H1 (cell line): Measurements from ENCODE around the gene PEAK3. TPM values are rescaled to one million over a fixed set of nuclear protein-coding genes. Genes with fewer than 3 reads are reported as not detected.

Source experiments
- CTCF ChIA-PET: fragments of 300-600 bp; sonication (Branson Sonifier 250); formaldehyde crosslinking; loops from one replicate; lab custom pipeline; 2021; ENCODE audit not compliant: partially characterized antibody; lab: Charles Lee
- POLR2A ChIA-PET: fragments of 300-600 bp; sonication (Branson Sonifier 250); formaldehyde crosslinking; loops from one replicate; lab custom pipeline; 2021; ENCODE audit warnings: inconsistent platforms; ENCODE audit not compliant: partially characterized antibody; lab: Charles Lee
- DNase-seq, 2 experiments: peaks; one replicate each; pipeline versions ENCODE4 v3.0.0 to v3.0.0-alpha.2; 2010 to 2022; ENCODE audit warnings: low spot score in 2 of 2, low read depth in 1 of 2, mixed read lengths in 1 of 2
- FAIRE-seq: peaks from 2 replicates; lab custom pipeline; 2011; peaks lifted over from hg19 to GRCh38; lab: Jason Lieb, UNC
- H2AFZ ChIP-seq: 2 replicates; pipeline ENCODE4 v1.8.1; 2012; ENCODE audit warnings: low read length, inconsistent platforms
- H2AK5ac ChIP-seq: 2 replicates; pipeline ENCODE4 v1.6.1; 2013; ENCODE audit warnings: low read depth, low read length
- H2BK120ac ChIP-seq: replicated peaks from 2 replicates; pipeline ENCODE3; 2013; ENCODE audit warnings: low read depth, low read length, inconsistent platforms
- H2BK12ac ChIP-seq: 2 replicates; pipeline ENCODE4 v1.6.1; 2013; ENCODE audit warnings: low read depth, low read length
- H2BK15ac ChIP-seq: 2 replicates; pipeline ENCODE4 v1.6.1; 2013; ENCODE audit warnings: low read length
- H2BK20ac ChIP-seq: 2 replicates; pipeline ENCODE4 v1.6.1; 2013; ENCODE audit warnings: low read length
- H2BK5ac ChIP-seq: 2 replicates; pipeline ENCODE4 v1.6.1; 2013; ENCODE audit warnings: low read depth, low read length
- H3K14ac ChIP-seq: 2 replicates; pipeline ENCODE4 v1.6.1; 2013; ENCODE audit warnings: inconsistent platforms; ENCODE audit not compliant: insufficient read length
- H3K18ac ChIP-seq: 2 replicates; pipeline ENCODE4 v1.6.1; 2013; ENCODE audit warnings: low read length; ENCODE audit errors: extremely low read depth
- H3K23ac ChIP-seq: 2 replicates; pipeline ENCODE4 v1.6.1; 2013; ENCODE audit warnings: inconsistent platforms; ENCODE audit not compliant: insufficient read length
- H3K23me2 ChIP-seq: 2 replicates; pipeline ENCODE4 v1.6.1; 2013; ENCODE audit warnings: low read depth, low read length
- H3K27ac ChIP-seq: 2 replicates; pipeline ENCODE4 v1.6.1; 2011; ENCODE audit warnings: low read depth, low read length, inconsistent platforms
- H3K27me3 ChIP-seq, 4 experiments: replicated peaks in 1 of 4; 1 replicate in 1 of 4; 2 replicates in 3 of 4; pipeline versions ENCODE4 v1.6.1 to v1.8.1; 2011 to 2013; ENCODE audit warnings: low read length in 3 of 4, mild to moderate bottlenecking in 3 of 4, inconsistent platforms in 2 of 4, mixed read lengths in 2 of 4, moderate library complexity in 1 of 4; ENCODE audit not compliant: control insufficient read depth in 3 of 4, insufficient read depth in 3 of 4; ENCODE audit errors: extremely low read depth in 1 of 4
- H3K36me3 ChIP-seq, 4 experiments: 2 replicates each; pipeline versions ENCODE4 v1.6.1 to v1.8.1; 2011 to 2013; ENCODE audit warnings: mild to moderate bottlenecking in 4 of 4, low read length in 3 of 4, moderate library complexity in 2 of 4, control low read depth in 1 of 4, inconsistent platforms in 1 of 4; ENCODE audit not compliant: insufficient read depth in 4 of 4, control insufficient read depth in 2 of 4
- H3K4ac ChIP-seq: replicated peaks from 2 replicates; pipeline ENCODE3; 2013; ENCODE audit warnings: low read length, low read depth, mixed read lengths, inconsistent platforms; ENCODE audit not compliant: insufficient read length
- H3K4me1 ChIP-seq, 4 experiments: replicated peaks in 1 of 4; 1 replicate in 1 of 4; 2 replicates in 3 of 4; pipeline versions ENCODE4 v1.6.1 to v1.8.1; 2011 to 2013; ENCODE audit warnings: low read length in 3 of 4, inconsistent platforms in 2 of 4, mixed read lengths in 1 of 4; ENCODE audit not compliant: insufficient read depth in 4 of 4, control insufficient read depth in 3 of 4
- H3K4me2 ChIP-seq, 2 experiments: 2 replicates each; pipeline versions ENCODE4 v1.6.1 to v1.8.1; 2011 to 2013; ENCODE audit warnings: low read depth in 2 of 2, low read length in 2 of 2, control low read depth in 1 of 2, inconsistent platforms in 1 of 2, mild to moderate bottlenecking in 1 of 2; ENCODE audit not compliant: insufficient read depth in 1 of 2
- H3K4me3 ChIP-seq, 4 experiments: fragments of 200-600, 300-600 bp in 1 of 4; sonication (generic), shearing (Covaris generic), sonication (Bioruptor Twin) in 1 of 4; 2 replicates each; pipeline versions ENCODE4 v1.5.1 to v1.8.1; 2011 to 2016; ENCODE audit warnings: low read length in 4 of 4, low read depth in 3 of 4, control low read depth in 2 of 4, inconsistent platforms in 2 of 4, mild to moderate bottlenecking in 2 of 4, mixed read lengths in 1 of 4, moderate library complexity in 1 of 4; ENCODE audit not compliant: insufficient read depth in 2 of 4; ENCODE audit errors: extremely low read depth in 1 of 4
- H3K56ac ChIP-seq: replicated peaks from 2 replicates; pipeline ENCODE3; 2013; ENCODE audit warnings: low read depth, mild to moderate bottlenecking, mixed read lengths, low read length, inconsistent platforms; ENCODE audit not compliant: insufficient read length
- H3K79me1 ChIP-seq: 2 replicates; pipeline ENCODE4 v1.6.1; 2013; ENCODE audit warnings: low read depth, low read length, control low read depth
- H3K79me2 ChIP-seq, 2 experiments: 2 replicates each; pipeline versions ENCODE4 v1.6.1 to v1.8.1; 2012 to 2013; ENCODE audit warnings: low read length in 2 of 2, mild to moderate bottlenecking in 2 of 2, inconsistent platforms in 1 of 2; ENCODE audit not compliant: insufficient read depth in 2 of 2, control insufficient read depth in 1 of 2
- H3K9ac ChIP-seq, 4 experiments: replicated peaks in 1 of 4; 1 replicate in 1 of 4; 2 replicates in 3 of 4; pipeline versions ENCODE4 v1.6.1 to v1.8.1; 2011 to 2013; ENCODE audit warnings: low read depth in 3 of 4, low read length in 3 of 4, control low read depth in 2 of 4, mild to moderate bottlenecking in 2 of 4, moderate library complexity in 2 of 4, inconsistent platforms in 1 of 4; ENCODE audit errors: extremely low read depth in 1 of 4
- H3K9me3 ChIP-seq, 2 experiments: 2 replicates each; pipeline versions ENCODE4 v1.6.1 to v1.8.1; 2012 to 2013; ENCODE audit warnings: mild to moderate bottlenecking in 2 of 2, moderate library complexity in 2 of 2, control low read depth in 1 of 2, inconsistent platforms in 1 of 2, low read depth in 1 of 2, low read length in 1 of 2, mixed read lengths in 1 of 2; ENCODE audit not compliant: insufficient read depth in 2 of 2
- H4K20me1 ChIP-seq, 2 experiments: replicated peaks in 1 of 2; 2 replicates each; pipeline versions ENCODE3 to v1.8.1; 2011 to 2013; ENCODE audit warnings: inconsistent platforms in 2 of 2, low read length in 2 of 2, mild to moderate bottlenecking in 1 of 2; ENCODE audit not compliant: insufficient read depth in 2 of 2, control insufficient read depth in 1 of 2
- H4K5ac ChIP-seq: 2 replicates; pipeline ENCODE4 v1.6.1; 2013; ENCODE audit warnings: low read length, low read depth, mixed read lengths, inconsistent platforms; ENCODE audit not compliant: insufficient read length
- H4K8ac ChIP-seq: 2 replicates; pipeline ENCODE4 v1.8.0; 2013; ENCODE audit warnings: mild to moderate bottlenecking, moderate library complexity, low read length, inconsistent platforms; ENCODE audit not compliant: insufficient read depth; ENCODE audit errors: extremely low read depth
- H4K91ac ChIP-seq: replicated peaks from 2 replicates; pipeline ENCODE3; 2013; ENCODE audit warnings: low read length, mixed read lengths, inconsistent platforms; ENCODE audit not compliant: insufficient read length
- CEBPB ChIP-seq: IDR thresholded peaks from 2 replicates; pipeline ENCODE4 v1.6.1; 2012; ENCODE audit warnings: low read depth, low read length
- HDAC6 ChIP-seq: IDR thresholded peaks from one replicate; pipeline ENCODE4 v1.7.1; 2012; ENCODE audit warnings: low read depth, mild to moderate bottlenecking, inconsistent platforms, low read length, moderate library complexity
- JUND ChIP-seq: IDR thresholded peaks from 2 replicates; pipeline ENCODE4 v1.6.1; 2011; ENCODE audit warnings: mild to moderate bottlenecking, improper control_type of control experiment, low read length
- POLR2A ChIP-seq, 2 experiments: IDR thresholded peaks; 1 replicate in 1 of 2; 2 replicates in 1 of 2; pipeline ENCODE4 v1.6.1; 2011; ENCODE audit warnings: low read depth in 2 of 2, low read length in 2 of 2, mild to moderate bottlenecking in 2 of 2; ENCODE audit errors: control extremely low read depth in 1 of 2
- SAP30 ChIP-seq: fragments of 300-600 bp; sonication (generic); IDR thresholded peaks from 2 replicates; pipeline ENCODE4 v1.7.1; 2012; ENCODE audit warnings: low read length, moderate library complexity, mild to moderate bottlenecking, inconsistent platforms; ENCODE audit not compliant: insufficient read depth, insufficient replicate concordance
- SUZ12 ChIP-seq: fragments of 200-600 bp; sonication (generic); IDR thresholded peaks from 2 replicates; pipeline ENCODE4 v1.6.1; 2012; ENCODE audit warnings: mild to moderate bottlenecking, inconsistent platforms, low read length, moderate library complexity, mixed read lengths
- TAF7 ChIP-seq: optimal IDR thresholded peaks from 2 replicates; pipeline ENCODE3; 2011; ENCODE audit warnings: low read depth, mild to moderate bottlenecking, inconsistent platforms, low read length, moderate library complexity, borderline replicate concordance
- TBP ChIP-seq: IDR thresholded peaks from 2 replicates; pipeline ENCODE4 v1.6.1; 2011; ENCODE audit warnings: low read depth, low read length, improper control_type of control experiment
- USF2 ChIP-seq: IDR thresholded peaks from 2 replicates; pipeline ENCODE4 v1.6.1; 2011; ENCODE audit warnings: low read length, improper control_type of control experiment
- WGBS, 2 experiments: shearing (Covaris generic) in 1 of 2; methylation state at CpG; one replicate each; pipeline versions ENCODE4 v1.1.6 to v1.1.7; 2013 to 2015; ENCODE audit warnings: low lambda C conversion rate in 2 of 2, mixed read lengths in 2 of 2, inconsistent platforms in 1 of 2, low coverage in 1 of 2, missing lambda C conversion rate in 1 of 2; ENCODE audit not compliant: insufficient replicate concordance in 2 of 2, insufficient coverage in 1 of 2, insufficient read length in 1 of 2; ENCODE audit errors: extremely low coverage in 1 of 2, missing lambda C conversion rate in 1 of 2; 5-methylcytosine and 5-hydroxymethylcytosine counted together
- polyA plus RNA-seq, 7 experiments: library from polyadenylated mRNA; depleted of rRNA in 3 of 7; stranded (reverse) in 5 of 7; unstranded in 2 of 7; fragments of >200 nt in 5 of 7; fragments of 200-250 nt in 2 of 7; gene quantifications; 1 replicate in 5 of 7; 2 replicates in 1 of 7; 4 replicates in 1 of 7; pipeline versions ENCODE4 v1.2.1 to v1.2.3, GENCODE V29; 2011 to 2013; ENCODE audit warnings: missing spikeins in 2 of 7, mixed read lengths in 2 of 7
- total RNA-seq: library from RNA; stranded (reverse); fragmentation: NEBNext Ultra II Directional; extraction: Animal tissue kit (Norgen Biotek cat#: 25700); gene quantifications from 2 replicates; pipeline ENCODE4 v1.2.1, GENCODE V29; 2021
- TF ChIP-seq, protein P1 (sequence below): IDR thresholded peaks from 2 replicates; pipeline ENCODE4 v1.6.1; 2012; ENCODE audit warnings: inconsistent platforms

PEAK3 gene
- total and polyA plus RNA-seq, 2 of the 8 experiments (the other 6 are each of a cell fraction or from before 2014, with no cell fraction given): not detected

DNA sequence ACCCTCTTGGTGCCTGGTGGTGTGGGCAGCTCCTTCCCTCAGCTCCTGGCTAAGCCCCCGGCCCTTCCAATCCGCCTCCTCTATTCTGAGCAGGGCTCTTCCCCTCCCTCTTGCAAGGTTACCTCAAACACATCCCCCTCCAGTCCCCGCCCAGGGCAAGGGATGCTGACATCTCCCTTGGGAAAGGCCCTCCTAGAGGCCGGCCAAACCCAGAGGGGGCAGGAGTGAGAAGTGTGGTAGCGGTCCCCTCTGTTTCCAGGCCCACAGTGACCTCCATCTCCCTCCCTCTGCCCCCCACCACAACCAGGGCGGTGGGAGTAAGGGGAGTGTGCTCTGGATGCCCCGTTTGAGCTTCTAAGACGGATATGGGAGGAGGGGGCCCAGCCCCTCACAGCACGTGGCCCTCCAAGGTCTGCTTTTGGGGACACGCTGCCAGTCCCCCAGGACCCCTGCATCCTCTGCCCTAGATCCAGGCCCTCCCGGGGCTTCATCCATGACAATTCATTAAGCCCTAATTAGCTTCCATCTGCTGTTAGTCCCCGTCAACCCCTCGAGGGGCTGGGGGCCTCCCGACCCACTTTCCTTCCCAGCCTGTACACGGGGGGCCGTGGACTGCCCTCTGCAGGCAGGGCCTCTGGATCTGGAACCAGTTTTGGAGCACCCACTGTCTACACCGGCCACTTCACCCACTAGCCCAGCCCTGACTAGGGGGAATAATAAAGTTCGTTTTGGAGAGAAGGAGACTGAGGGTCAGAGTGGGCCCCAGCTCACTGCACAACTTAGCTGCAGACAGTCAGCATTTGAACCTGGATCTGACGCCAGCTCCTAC is 23.7 kb upstream of the PEAK3 start:
- 78% methylated on average over 19 of the region's 19 CpGs; no CpG with 5 or more reads in 1 of the 2 experiments for WGBS, 2 experiments
- Histone ChIP-seq H3K18ac (no peak overlapping the region), H2BK15ac (0 out of 2 replicates have a peak overlapping the region, but pooled peaks have one; percentile 16), H2BK5ac (no peak overlapping the region), H3K79me1 (no peaks in the 10 kb centered on the region), H3K4me2 (no peak overlapping the region), H3K23me2 (peaks cover 2% of the 10 kb centered on the region; the same call in 1 of the 2 replicates), H3K9me3 (no peaks in the 10 kb centered on the region), H2BK12ac (no peak overlapping the region), H2AFZ (no peak overlapping the region), H2BK120ac (no peak overlapping the region), H3K27me3 (peaks cover 7 to 47% (median 34%) of the 10 kb centered on the region in 4 experiments), H3K14ac (no peak overlapping the region), H4K91ac (no peak overlapping the region), H3K79me2 (no peaks in the 10 kb centered on the region), H4K5ac (no peak overlapping the region), H3K4ac (no peak overlapping the region), H3K36me3 (no peaks in the 10 kb centered on the region), H3K9ac (no peak overlapping the region), H2BK20ac (no peak overlapping the region), H3K4me3 (no peak overlapping the region), H3K56ac (no peak overlapping the region), H3K23ac (no peak overlapping the region), H4K8ac (no peak overlapping the region), H4K20me1 (peaks cover 0 to 3% of the 10 kb centered on the region in 2 experiments), H3K4me1 (peaks cover 0 to 19% (median 7%) of the 10 kb centered on the region in 4 experiments; a peak in 5 of 7 replicates), H2AK5ac (no peak overlapping the region), H3K27ac (no peak overlapping the region)
- TF ChIP-seq CEBPB: no peak
- TF ChIP-seq HDAC6: no peak
- TF ChIP-seq, protein P1, sequence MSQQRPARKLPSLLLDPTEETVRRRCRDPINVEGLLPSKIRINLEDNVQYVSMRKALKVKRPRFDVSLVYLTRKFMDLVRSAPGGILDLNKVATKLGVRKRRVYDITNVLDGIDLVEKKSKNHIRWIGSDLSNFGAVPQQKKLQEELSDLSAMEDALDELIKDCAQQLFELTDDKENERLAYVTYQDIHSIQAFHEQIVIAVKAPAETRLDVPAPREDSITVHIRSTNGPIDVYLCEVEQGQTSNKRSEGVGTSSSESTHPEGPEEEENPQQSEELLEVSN: no peak
- TF ChIP-seq SAP30: no peak
- no peak for TF ChIP-seq TBP
- TF ChIP-seq USF2: no peak
- TF ChIP-seq POLR2A (IDR thresholded peaks at IDR 0.05; ENCODE audit: control extremely low read depth in 1 of 2, low read depth in 2 of 2, low read length in 2 of 2): no peak
- TF ChIP-seq SUZ12: no peak
- no peak for TF ChIP-seq JUND
- TF ChIP-seq TAF7: no peak
- no peak for FAIRE-seq
- no peak for DNase-seq
- ChIA-PET POLR2A (interaction anchor here (0.8 to 2.0 kb wide), 7 partner anchors 11 to 170 kb away, joined by 3 to 10 read pairs (median 4); partner anchors contain the start of gene GADD45B), CTCF (interaction anchor here (0.9 to 2.6 kb wide), 8 partner anchors 9 to 318 kb away, joined by 3 to 10 read pairs (median 6); no protein-coding TSS in a partner anchor)
